ENCODE results near the gene APOF. TPM values are rescaled to one million over a fixed set of nuclear protein-coding genes. Genes with fewer than 3 reads are reported as not detected.

Gene APOF
- total and polyA plus RNA-seq, 9 of the 15 experiments (the other 6 are each of a cell fraction or from before 2014, with no cell fraction given): 0.09 to 0.15 (median 0.12) TPM; not detected in 5

- TF ChIP-seq BRF2 (IDR thresholded peaks at IDR 0.05; ENCODE audit: borderline replicate concordance, insufficient read depth, insufficient read length) (no peak), ZNF133 (CRISPR knock-in tag; IDR thresholded peaks at IDR 0.05) (no peak), DDX20 (tag; IDR thresholded peaks at IDR 0.05; ENCODE audit: low read depth) (no peak), ZNF347 (CRISPR knock-in tag; IDR thresholded peaks at IDR 0.05; ENCODE audit: low read depth) (no peak), CEBPG (CRISPR knock-in tag; IDR thresholded peaks at IDR 0.05) (peak; percentile 93), CEBPG (tag; conservative IDR thresholded peaks at IDR 0.05 in 1 of 2, IDR thresholded peaks at IDR 0.05 in 1 of 2) (no peak; a peak in 1 of 4 replicates), ZNF41 (CRISPR knock-in tag; conservative IDR thresholded peaks at IDR 0.05) (no peak), SIN3A (IDR thresholded peaks at IDR 0.05; ENCODE audit: borderline replicate concordance in 2 of 2, control insufficient read depth in 1 of 2, low read depth in 2 of 2, low read length in 2 of 2) (no peak), CBX2 (IDR thresholded peaks at IDR 0.05; ENCODE audit: insufficient read depth, low read length, poor library complexity, severe bottlenecking) (no peak), YBX1 (IDR thresholded peaks at IDR 0.05) (no peak), RBM25 (IDR thresholded peaks at IDR 0.05; ENCODE audit: low read depth, low read length, severe bottlenecking) (no peak), ZNF655 (CRISPR knock-in tag; IDR thresholded peaks at IDR 0.05) (no peak), HNRNPUL1 (IDR thresholded peaks at IDR 0.05; ENCODE audit: low read length) (no peak), HNRNPK (IDR thresholded peaks at IDR 0.05; ENCODE audit: low read depth, low read length, poor library complexity, severe bottlenecking) (no peak), TOE1 (IDR thresholded peaks at IDR 0.05; ENCODE audit: borderline replicate concordance) (peak; percentile 16; the same call in 1 of the 2 replicates), TOE1 (CRISPR knock-in tag; IDR thresholded peaks at IDR 0.05; ENCODE audit: borderline replicate concordance, low read depth) (no peak), ZNF740 (CRISPR knock-in tag; IDR thresholded peaks at IDR 0.05) (no peak), ZNF740 (tag; IDR thresholded peaks at IDR 0.05) (no peak), ZNF76 (CRISPR knock-in tag; IDR thresholded peaks at IDR 0.05; ENCODE audit: borderline replicate concordance) (no peak), ZNF561 (CRISPR knock-in tag; conservative IDR thresholded peaks at IDR 0.05) (no peak), RBM14 (IDR thresholded peaks at IDR 0.05; ENCODE audit: borderline replicate concordance, insufficient read depth, low read depth, low read length) (no peak), U2AF1 (optimal IDR thresholded peaks at IDR 0.05; ENCODE audit: low read depth, low read length) (no peak)
Observed at GRCh38 chr12:56336361-56337167, 26.1 kb downstream of the APOF start (continued).

Data from K562 (cell line).